COLO668 (cell line): ENCODE measurements around the gene SEMA3E.
"Not testable (repeated sequence)": the region's sequence is repeated elsewhere in the genome, so short reads cannot be mapped to it uniquely, and the experiment has no call there.

Source experiments
- DNase-seq: peaks from one replicate; lab custom pipeline; 2025; ENCODE audit not compliant: unreplicated experiment; lab: John Stamatoyannopoulos, UW

Gene SEMA3E

GRCh38 chr7:83457022-83457892 lies 191.7 kb downstream of the SEMA3E start:
- DNase-seq: no peak

DNA sequence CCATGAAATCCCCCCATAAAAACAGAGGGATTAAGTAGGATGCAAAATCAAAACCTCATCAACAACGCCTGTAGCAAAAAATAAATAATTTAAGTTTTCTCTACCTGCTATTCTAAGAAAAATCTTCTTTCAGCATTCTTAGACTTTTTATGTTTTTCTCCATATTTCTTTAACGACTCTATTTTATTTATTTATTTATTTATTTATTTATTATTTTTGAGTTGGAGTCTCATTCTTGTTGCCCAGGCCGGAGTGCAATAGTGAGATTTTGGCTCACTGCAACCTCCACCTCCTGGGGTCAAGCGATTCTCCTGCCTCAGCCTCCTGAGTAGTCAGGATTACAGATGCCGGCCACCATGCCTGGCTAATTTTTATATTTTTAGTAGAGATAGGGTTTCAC lies 192.5 kb downstream of the SEMA3E start:
- no peak for DNase-seq

DNA sequence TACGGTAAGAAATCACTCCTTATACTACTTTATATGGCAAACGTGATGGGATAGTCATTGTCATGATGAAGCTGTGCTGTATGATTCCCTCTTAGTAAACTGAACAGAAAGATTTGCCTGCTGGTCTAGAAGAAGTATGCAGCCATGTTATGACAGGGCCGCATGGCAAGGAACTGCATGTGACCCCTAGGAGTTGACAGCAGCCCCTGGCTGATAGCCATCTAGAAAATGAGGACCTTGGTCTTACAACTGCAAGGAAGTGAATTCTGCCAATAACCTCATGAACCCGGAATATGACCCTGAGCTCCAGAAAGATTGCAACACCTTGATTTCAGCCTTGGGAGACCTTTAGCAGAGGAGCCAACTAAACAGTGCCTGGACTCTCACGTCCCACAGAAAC lies 193.3 kb downstream of the SEMA3E start:
- DNase-seq: no peak

GRCh38 chr7:83452256-83452655 lies 196.7 kb downstream of the SEMA3E start:
- DNase-seq: no peak

DNA sequence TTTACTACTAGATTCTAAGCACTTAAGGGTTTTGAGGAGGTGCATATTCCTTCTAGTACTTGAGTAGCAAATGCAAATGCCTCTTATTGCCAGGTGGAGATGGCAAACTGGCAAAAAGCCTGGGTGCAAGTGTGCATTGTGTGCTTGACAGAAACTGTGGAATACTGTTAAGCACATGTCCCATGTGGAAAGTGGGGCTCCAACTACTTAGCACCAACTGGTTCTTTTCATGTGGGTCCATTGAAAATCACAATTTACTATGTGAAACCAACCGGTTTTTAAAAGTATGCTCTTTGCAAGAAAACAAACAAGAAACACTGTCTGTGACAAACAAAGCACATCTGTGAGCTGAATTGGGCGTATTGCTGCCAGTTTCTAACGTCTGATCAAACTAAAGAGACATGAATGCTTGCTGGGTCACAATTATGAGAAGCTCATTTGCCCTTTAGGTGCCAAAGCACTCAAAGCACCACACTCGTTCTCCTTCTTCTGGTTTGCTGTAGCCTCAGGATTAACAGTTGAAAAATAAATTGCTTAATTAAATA lies 197.4 kb downstream of the SEMA3E start:
- DNase-seq: no peak

GRCh38 chr7:83449781-83450180 lies 199.2 kb downstream of the SEMA3E start:
- DNase-seq: no peak

- no peak for DNase-seq
Observed at GRCh38 chr7:83447681-83448080, 201.3 kb downstream of the SEMA3E start.

GRCh38 chr7:83446102-83446669 lies 202.8 kb downstream of the SEMA3E start:
- DNase-seq: no peak

DNA sequence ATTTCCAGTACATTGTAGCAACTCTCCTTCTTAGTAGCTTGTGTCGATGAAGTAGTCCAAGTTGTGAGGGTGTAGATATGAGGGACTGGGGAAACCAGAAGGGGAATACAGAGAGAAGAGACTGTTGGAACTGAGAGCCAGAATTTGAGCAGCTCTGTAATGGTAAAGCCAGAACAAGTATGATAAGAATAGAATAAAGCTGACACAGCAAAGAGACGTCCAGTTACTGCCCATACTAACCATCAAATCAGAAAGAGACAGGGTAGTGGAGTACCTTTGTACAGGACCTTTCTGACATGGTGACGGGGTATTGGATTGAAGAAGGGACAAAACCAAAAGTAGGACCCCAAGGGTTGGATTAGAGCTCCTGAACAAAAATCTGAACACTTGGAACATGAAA lies 206.0 kb downstream of the SEMA3E start:
- DNase-seq: no peak

- no peak for DNase-seq
Observed at GRCh38 chr7:83439026-83439425, 209.9 kb downstream of the SEMA3E start.

DNA sequence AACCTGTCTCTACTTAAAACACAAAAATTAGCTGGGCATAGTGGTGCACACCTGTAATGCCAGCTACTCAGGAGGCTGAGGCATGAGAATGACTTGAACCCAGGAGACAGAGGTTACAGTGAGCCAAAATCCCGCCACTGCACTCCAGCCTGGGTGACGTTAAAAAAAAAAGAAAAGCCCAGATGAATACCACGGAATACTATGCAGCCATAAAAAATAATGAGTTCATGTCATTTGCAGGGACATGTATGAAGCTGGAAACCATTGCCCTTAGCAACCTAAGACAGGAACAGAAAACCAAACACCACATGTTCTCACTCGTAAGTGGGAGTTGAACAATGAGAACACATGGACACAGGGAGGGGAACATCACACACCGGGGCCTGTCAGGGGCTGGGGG lies 218.7 kb downstream of the SEMA3E start:
- not testable (repeated sequence) for DNase-seq

DNA sequence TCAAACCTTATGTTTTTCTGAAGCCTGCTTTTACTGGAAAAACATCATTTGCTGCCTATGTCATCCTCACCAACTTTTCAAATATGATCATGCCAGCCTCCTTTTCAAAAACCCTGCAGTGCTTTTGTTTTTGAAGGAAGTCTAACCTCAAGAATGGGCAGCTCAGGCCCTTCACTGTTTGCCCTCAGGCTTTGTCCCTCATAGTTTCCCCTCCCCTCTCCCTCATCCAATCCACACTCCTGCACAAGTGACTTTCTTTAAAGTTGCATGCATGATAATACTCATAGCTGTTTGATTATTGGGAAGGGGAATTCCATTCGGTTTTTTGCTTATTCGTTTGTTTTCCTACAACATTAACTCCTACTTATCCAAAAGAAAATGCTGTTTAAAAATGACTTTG lies 219.4 kb downstream of the SEMA3E start:
- no peak for DNase-seq

DNA sequence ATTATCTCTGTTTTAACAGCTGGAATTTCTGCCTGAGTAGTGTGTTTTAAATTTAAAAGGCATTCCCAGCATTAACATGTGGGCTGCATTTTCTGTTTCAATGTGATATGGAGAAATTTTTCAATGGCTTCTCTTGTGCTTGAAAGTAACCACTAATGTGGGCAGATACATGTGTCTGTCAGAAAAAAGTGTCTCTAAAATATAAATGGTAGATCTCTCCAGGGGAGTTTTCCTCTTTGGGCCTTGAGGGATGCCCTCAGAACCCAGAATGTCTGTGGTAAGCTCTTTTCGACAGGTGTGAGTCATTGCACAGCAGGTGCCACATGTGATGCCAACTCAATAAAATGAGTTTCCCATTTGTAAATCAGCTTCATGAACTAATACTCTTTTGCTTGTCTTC lies 221.1 kb downstream of the SEMA3E start:
- DNase-seq: peak; percentile 66

- DNase-seq: no peak
Observed at GRCh38 chr7:83426325-83426724, 222.6 kb downstream of the SEMA3E start.

DNA sequence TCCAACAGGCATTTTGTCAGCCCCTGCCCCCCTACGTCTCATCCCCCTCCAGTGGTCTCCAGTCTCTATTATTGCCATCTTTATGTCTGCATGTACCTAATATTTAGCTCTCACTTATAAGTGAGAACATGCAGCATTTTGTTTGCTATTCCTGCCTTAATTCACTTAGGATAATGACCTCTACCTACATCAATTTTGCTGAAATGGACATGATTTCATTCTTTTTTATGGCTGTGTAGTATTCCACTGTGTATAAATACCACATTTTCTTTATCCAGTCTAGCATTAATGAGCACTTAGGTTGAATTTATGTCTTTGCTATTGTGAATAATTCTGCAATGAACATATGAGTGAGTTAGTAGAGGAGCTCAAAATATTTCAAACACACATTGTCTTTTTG lies 229.9 kb downstream of the SEMA3E start:
- DNase-seq: no peak

DNA sequence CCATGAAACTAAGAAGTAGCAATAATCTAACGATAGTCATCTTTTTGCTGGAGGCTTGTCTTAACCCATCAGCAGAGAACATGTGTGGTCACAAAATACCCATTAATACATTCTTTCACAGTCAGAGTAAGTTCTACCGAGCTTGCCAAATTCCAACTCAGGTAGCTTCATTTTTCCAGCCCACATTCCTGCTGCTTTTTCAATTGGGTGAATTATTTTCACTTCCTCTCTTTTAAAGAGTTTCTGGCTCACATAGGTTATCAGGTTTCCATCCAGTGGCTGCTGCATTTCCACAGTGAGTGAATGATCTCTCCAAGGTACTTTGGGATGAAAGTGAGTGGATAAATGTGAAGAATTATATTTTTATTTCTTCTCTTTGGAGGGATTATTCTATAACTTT lies 233.1 kb downstream of the SEMA3E start:
- no peak for DNase-seq

- no peak for DNase-seq
Observed at GRCh38 chr7:83414947-83415346, 234.0 kb downstream of the SEMA3E start.

DNA sequence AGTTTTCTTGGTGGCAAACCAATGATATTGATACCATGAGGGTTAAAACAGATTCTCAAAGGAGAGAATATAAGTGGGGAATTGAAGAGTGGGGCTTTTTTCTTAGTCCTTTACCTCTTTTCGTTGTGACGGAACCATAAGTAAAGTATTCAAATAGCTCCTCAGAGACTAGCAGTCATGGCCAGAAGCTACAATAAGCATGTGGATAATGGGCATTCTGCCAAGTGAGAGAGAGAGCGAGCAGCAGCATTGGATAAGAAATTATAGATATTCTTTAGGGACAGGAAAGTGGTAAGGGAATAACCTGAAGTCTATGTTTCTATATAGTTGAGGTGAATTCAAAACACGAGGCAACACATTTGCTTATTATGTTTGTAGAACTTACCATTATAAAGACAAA lies 235.1 kb downstream of the SEMA3E start:
- peak; percentile 5 for DNase-seq

GRCh38 chr7:83413424-83413823 lies 235.5 kb downstream of the SEMA3E start:
- DNase-seq: no peak

GRCh38 chr7:83410989-83411591 lies 237.8 kb downstream of the SEMA3E start:
- DNase-seq: peak; percentile 41

- no peak for DNase-seq
Observed at GRCh38 chr7:83394776-83395175, 254.2 kb downstream of the SEMA3E start.

DNA sequence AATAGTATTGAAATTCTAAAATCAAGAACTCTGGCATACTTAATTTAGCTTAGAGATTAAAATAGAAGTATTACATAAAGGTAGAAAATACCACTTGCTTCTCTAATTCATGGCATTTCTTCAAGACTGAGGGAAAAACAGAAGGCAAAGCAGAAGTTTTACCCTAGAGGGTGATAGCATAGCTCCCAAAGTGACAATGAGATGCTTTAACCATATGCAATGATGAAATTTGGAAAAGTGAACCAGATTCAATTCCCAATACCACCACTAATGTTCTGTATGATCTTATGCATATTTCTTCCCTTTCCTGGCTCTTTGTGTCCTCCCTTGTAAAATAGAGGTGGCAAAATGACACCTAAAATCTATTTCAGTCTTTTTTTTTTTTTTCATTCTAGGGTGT lies 260.5 kb downstream of the SEMA3E start:
- DNase-seq: no peak
